Hepatocyte (in vitro differentiated cells): ENCODE measurements around the gene LARP4B. TPM values are rescaled to one million over a fixed set of nuclear protein-coding genes. Genes with fewer than 3 reads are reported as not detected.
"Not testable (repeated sequence)": the region's sequence is repeated elsewhere in the genome, so short reads cannot be mapped to it uniquely, and the experiment has no call there.

ENCODE experiments used
- DNase-seq: peaks from one replicate; pipeline ENCODE4 v3.0.0-alpha.2; 2016; ENCODE audit warnings: low spot score
- H2AFZ ChIP-seq: fragments of 200-600 bp; sonication (generic); 2 replicates; pipeline ENCODE4 v1.6.0; 2016; ENCODE audit warnings: antibody characterized with exemption, mild to moderate bottlenecking
- H3K27ac ChIP-seq: fragments of 200-600 bp; sonication (generic); 2 replicates; pipeline ENCODE4 v1.5.1; 2016; ENCODE audit warnings: mild to moderate bottlenecking
- H3K27me3 ChIP-seq: fragments of 200-600 bp; sonication (generic); 2 replicates; pipeline ENCODE4 v1.6.1; 2016
- H3K36me3 ChIP-seq: fragments of 200-600 bp; sonication (generic); replicated peaks from 2 replicates; pipeline ENCODE4 v1.5.1; 2016; ENCODE audit warnings: low read depth; ENCODE audit not compliant: insufficient read depth
- H3K4me1 ChIP-seq: fragments of 200-600 bp; sonication (generic); 2 replicates; pipeline ENCODE4 v1.5.1; 2016; ENCODE audit warnings: mild to moderate bottlenecking, moderate library complexity; ENCODE audit not compliant: insufficient read depth
- H3K4me2 ChIP-seq: fragments of 200-600 bp; sonication (generic); 2 replicates; pipeline ENCODE4 v1.6.0; 2016
- H3K4me3 ChIP-seq: fragments of 200-600 bp; sonication (generic); 2 replicates; pipeline ENCODE4 v1.5.1; 2016; ENCODE audit warnings: mild to moderate bottlenecking
- H3K79me2 ChIP-seq: fragments of 200-600 bp; sonication (generic); 2 replicates; pipeline ENCODE4 v1.6.0; 2017; ENCODE audit warnings: mild to moderate bottlenecking
- H3K9me2 ChIP-seq: fragments of 200-600 bp; sonication (generic); replicated peaks from 2 replicates; pipeline ENCODE4 v1.6.0; 2017; ENCODE audit warnings: mild to moderate bottlenecking; ENCODE audit not compliant: insufficient read depth
- H3K9me3 ChIP-seq: fragments of 200-600 bp; sonication (generic); 2 replicates; pipeline ENCODE4 v1.5.1; 2016; ENCODE audit warnings: low read depth, mild to moderate bottlenecking
- H4K20me1 ChIP-seq: fragments of 200-600 bp; sonication (generic); 2 replicates; pipeline ENCODE4 v1.6.0; 2016; ENCODE audit warnings: mild to moderate bottlenecking; ENCODE audit not compliant: insufficient read depth, poor library complexity, severe bottlenecking
- EZH2 ChIP-seq: fragments of 200-600 bp; sonication (generic); IDR thresholded peaks from 2 replicates; pipeline ENCODE4 v1.6.1; 2016; ENCODE audit warnings: antibody characterized with exemption, mild to moderate bottlenecking, borderline replicate concordance
- EZH2phosphoT487 ChIP-seq: fragments of 200-600 bp; sonication (generic); IDR thresholded peaks from one replicate; pipeline ENCODE4 v1.6.1; 2018; ENCODE audit warnings: antibody characterized with exemption, mild to moderate bottlenecking, low read depth, moderate library complexity; ENCODE audit not compliant: unreplicated experiment, severe bottlenecking
- WGBS: methylation state at CpG from one replicate; pipeline ENCODE4 v1.1.6; 2016; ENCODE audit warnings: low lambda C conversion rate; ENCODE audit errors: missing lambda C conversion rate; 5-methylcytosine and 5-hydroxymethylcytosine counted together
- polyA plus RNA-seq: library from polyadenylated mRNA; unstranded; fragments of >200 nt; fragmentation: Nextera tagmentation; extraction: Ambion mirVana; gene quantifications from 2 replicates; pipeline ENCODE4 v1.2.1, GENCODE V29; 2016
- total RNA-seq: library from RNA; depleted of rRNA; stranded (reverse); fragments of >200 nt; gene quantifications from 2 replicates; pipeline ENCODE4 v1.2.3, GENCODE V29; 2014
- TF ChIP-seq, protein P1 (sequence below): fragments of 200-600 bp; sonication (generic); IDR thresholded peaks from 2 replicates; pipeline ENCODE4 v1.5.1; 2016; ENCODE audit warnings: antibody characterized with exemption, mild to moderate bottlenecking; ENCODE audit not compliant: poor library complexity

The LARP4B gene
- total and polyA plus RNA-seq, 2 experiments from 2014 or later: 28.4 to 43.4 TPM

DNA sequence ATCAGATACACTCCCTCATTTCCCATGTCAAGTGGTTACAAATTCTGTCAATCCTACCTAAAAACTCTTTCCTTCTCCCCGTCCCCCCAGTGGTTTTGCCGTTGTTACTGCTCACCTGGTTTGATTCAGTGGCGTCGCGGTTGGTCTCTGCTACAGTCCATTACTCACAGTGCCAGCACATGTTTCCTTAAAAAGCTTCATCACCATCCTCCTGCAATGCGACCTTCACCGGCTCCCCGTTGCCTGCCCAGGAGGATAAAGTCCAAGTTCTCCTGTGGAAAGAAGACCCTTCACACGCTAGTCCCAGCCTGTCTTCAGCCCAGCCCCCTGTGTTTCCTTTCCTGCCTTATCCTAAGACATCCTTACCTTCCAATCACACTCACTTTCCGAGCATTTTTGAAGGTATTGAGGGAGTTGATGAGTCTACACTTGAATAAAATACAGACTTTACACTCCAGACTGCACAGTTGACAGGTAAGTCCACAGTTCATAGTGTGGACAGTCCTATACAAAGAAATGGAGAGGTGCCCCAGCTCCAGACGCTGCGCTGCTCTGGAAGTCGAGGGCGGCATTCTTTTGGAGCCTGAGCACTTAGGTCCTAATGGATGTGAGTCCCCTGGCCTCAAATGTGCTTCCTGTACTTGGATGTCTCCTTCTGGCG, 3.4 kb upstream of the LARP4B start:
- Histone ChIP-seq H4K20me1 (peaks cover 7% of the 10 kb centered on the region), H3K27me3 (no peaks in the 10 kb centered on the region), H3K27ac (peak overlapping the region; percentile 37), H3K4me1 (peaks cover 6% of the 10 kb centered on the region), H3K9me3 (no peaks in the 10 kb centered on the region), H3K36me3 (no peaks in the 10 kb centered on the region), H3K9me2 (no peaks in the 10 kb centered on the region), H3K4me3 (no peak overlapping the region), H3K4me2 (no peak overlapping the region), H3K79me2 (peaks cover 6% of the 10 kb centered on the region), H2AFZ (no peak overlapping the region)
- 86% methylated on average over 15 of the region's 15 CpGs for WGBS
- DNase-seq: no peak
- TF ChIP-seq EZH2 (no peak), EZH2phosphoT487 (no peak)
- TF ChIP-seq, protein P1, sequence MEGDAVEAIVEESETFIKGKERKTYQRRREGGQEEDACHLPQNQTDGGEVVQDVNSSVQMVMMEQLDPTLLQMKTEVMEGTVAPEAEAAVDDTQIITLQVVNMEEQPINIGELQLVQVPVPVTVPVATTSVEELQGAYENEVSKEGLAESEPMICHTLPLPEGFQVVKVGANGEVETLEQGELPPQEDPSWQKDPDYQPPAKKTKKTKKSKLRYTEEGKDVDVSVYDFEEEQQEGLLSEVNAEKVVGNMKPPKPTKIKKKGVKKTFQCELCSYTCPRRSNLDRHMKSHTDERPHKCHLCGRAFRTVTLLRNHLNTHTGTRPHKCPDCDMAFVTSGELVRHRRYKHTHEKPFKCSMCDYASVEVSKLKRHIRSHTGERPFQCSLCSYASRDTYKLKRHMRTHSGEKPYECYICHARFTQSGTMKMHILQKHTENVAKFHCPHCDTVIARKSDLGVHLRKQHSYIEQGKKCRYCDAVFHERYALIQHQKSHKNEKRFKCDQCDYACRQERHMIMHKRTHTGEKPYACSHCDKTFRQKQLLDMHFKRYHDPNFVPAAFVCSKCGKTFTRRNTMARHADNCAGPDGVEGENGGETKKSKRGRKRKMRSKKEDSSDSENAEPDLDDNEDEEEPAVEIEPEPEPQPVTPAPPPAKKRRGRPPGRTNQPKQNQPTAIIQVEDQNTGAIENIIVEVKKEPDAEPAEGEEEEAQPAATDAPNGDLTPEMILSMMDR: no peak

- 97% methylated on average over 6 of the region's 6 CpGs for WGBS
- not testable (repeated sequence) for H3K27ac ChIP-seq
Measured at GRCh38 chr10:934165-934564, 2.7 kb upstream of the LARP4B start.

GRCh38 chr10:932589-932988, 1.1 kb upstream of the LARP4B start:
- H3K79me2 ChIP-seq: peaks cover 29% of the 10 kb centered on the region
- H3K27ac ChIP-seq: peak overlapping the region; percentile 98
- H3K4me3 ChIP-seq: no peak overlapping the region
- no peaks in the 10 kb centered on the region for H3K36me3 ChIP-seq
- no peaks in the 10 kb centered on the region for H3K27me3 ChIP-seq
- peaks cover 12% of the 10 kb centered on the region for H3K4me1 ChIP-seq
- no peaks in the 10 kb centered on the region for H3K9me3 ChIP-seq
- TF ChIP-seq, protein P1: no peak
- TF ChIP-seq EZH2phosphoT487: no peak
- no peak for TF ChIP-seq EZH2
- H2AFZ ChIP-seq: no peak overlapping the region
- peaks cover 30% of the 10 kb centered on the region for H4K20me1 ChIP-seq
- peak overlapping the region; percentile 96 for H3K4me2 ChIP-seq
- no peaks in the 10 kb centered on the region for H3K9me2 ChIP-seq
- whole genome bisulfite sequencing: 100% methylated on average over 8 of the region's 28 CpGs
- DNase-seq: no peak

More at GRCh38 chr10:934165-934564, 2.7 kb upstream of the LARP4B start:
- not testable (repeated sequence) for DNase-seq, H3K4me3 ChIP-seq, H3K27me3 ChIP-seq, H3K4me1 ChIP-seq, H3K4me2 ChIP-seq, H2AFZ ChIP-seq, H3K9me3 ChIP-seq, H3K9me2 ChIP-seq, H3K36me3 ChIP-seq
- H3K79me2 ChIP-seq: peaks cover 14% of the 10 kb centered on the region
- peaks cover 14% of the 10 kb centered on the region for H4K20me1 ChIP-seq

GRCh38 chr10:930625-931325, 730 bp downstream of the LARP4B start:
- WGBS: 0% methylated on average over 2 of the region's 63 CpGs
- Histone ChIP-seq H3K9me3 (no peaks in the 10 kb centered on the region), H3K36me3 (no peaks in the 10 kb centered on the region), H3K79me2 (peaks cover 48% of the 10 kb centered on the region), H3K4me2 (peak overlapping the region; percentile 85), H3K4me1 (peaks cover 22% of the 10 kb centered on the region), H3K4me3 (peak overlapping the region; percentile 44), H3K9me2 (no peaks in the 10 kb centered on the region), H3K27me3 (no peaks in the 10 kb centered on the region), H3K27ac (peak overlapping the region; percentile 99), H2AFZ (no peak overlapping the region), H4K20me1 (peaks cover 46% of the 10 kb centered on the region)
- TF ChIP-seq EZH2phosphoT487 (no peak), EZH2 (no peak)
- TF ChIP-seq, protein P1: no peak
- peak; percentile 80 for DNase-seq
